Measurements from ENCODE around the gene ATP2B2. TPM values are rescaled to one million over a fixed set of nuclear protein-coding genes. Genes with fewer than 3 reads are reported as not detected.

The ATP2B2 gene
- total and polyA plus RNA-seq, 2 of the 8 experiments (the other 6 are each of a cell fraction or from before 2014, with no cell fraction given), result 0.14 to 1.2 TPM

DNA sequence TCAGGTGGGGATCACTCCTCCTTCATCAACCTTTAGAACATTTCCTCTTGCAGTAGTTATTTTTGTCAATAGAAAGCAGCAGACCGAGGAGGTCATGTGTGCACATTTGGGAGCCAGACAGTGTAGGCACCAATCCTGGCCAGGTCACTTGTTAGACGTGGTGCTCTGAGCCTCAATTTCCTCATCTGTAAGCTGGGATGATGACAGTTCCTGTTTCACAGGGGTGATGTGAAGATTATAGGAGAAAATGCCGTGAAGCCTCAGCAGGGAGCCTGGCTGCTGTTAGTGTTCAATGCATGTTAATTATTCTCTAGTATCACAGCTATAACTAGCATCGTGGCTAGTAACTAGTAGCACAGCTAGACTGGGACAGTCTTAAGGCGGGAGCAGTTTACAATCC is 64.7 kb downstream of the ATP2B2 start:
- Histone ChIP-seq H3K4me1 (replicated peaks in 1 of 4; ENCODE audit: control insufficient read depth in 3 of 4, insufficient read depth in 4 of 4, low read length in 3 of 4) (peaks cover 0 to 2% (median 0%) of the 10 kb centered on the region in 4 experiments; a peak in 2 of 7 replicates), H3K36me3 (ENCODE audit: control insufficient read depth in 2 of 4, insufficient read depth in 4 of 4, low read length in 3 of 4) (no peaks in the 10 kb centered on the region), H3K56ac (replicated peaks; ENCODE audit: insufficient read length, low read depth, low read length) (no peak overlapping the region), H3K79me2 (ENCODE audit: control insufficient read depth in 1 of 2, insufficient read depth in 2 of 2, low read length in 2 of 2) (no peaks in the 10 kb centered on the region), H2BK120ac (replicated peaks; ENCODE audit: low read depth, low read length) (no peak overlapping the region), H2BK12ac (ENCODE audit: low read depth, low read length) (no peak overlapping the region), H2BK20ac (ENCODE audit: low read length) (no peak overlapping the region), H3K79me1 (ENCODE audit: low read depth, low read length) (no peaks in the 10 kb centered on the region), H3K4me3 (ENCODE audit: extremely low read depth in 1 of 4, insufficient read depth in 2 of 4, low read depth in 3 of 4, low read length in 4 of 4) (no peak overlapping the region), H4K91ac (replicated peaks; ENCODE audit: insufficient read length, low read length) (no peak overlapping the region), H2BK15ac (ENCODE audit: low read length) (no peak overlapping the region), H3K23me2 (ENCODE audit: low read depth, low read length) (no peaks in the 10 kb centered on the region), H3K23ac (ENCODE audit: insufficient read length) (no peak overlapping the region), H4K5ac (ENCODE audit: insufficient read length, low read depth, low read length) (no peak overlapping the region), H4K20me1 (replicated peaks in 1 of 2; ENCODE audit: control insufficient read depth in 1 of 2, insufficient read depth in 2 of 2, low read length in 2 of 2) (no peaks in the 10 kb centered on the region), H4K8ac (ENCODE audit: extremely low read depth, insufficient read depth, low read length) (no peak overlapping the region), H3K9ac (replicated peaks in 1 of 4; ENCODE audit: extremely low read depth in 1 of 4, low read depth in 3 of 4, low read length in 3 of 4) (no peak overlapping the region), H3K9me3 (ENCODE audit: insufficient read depth in 2 of 2, low read depth in 1 of 2, low read length in 1 of 2) (no peaks in the 10 kb centered on the region), H3K14ac (ENCODE audit: insufficient read length) (no peak overlapping the region), H2BK5ac (ENCODE audit: low read depth, low read length) (no peak overlapping the region), H3K18ac (ENCODE audit: extremely low read depth, low read length) (no peak overlapping the region), H3K4ac (replicated peaks; ENCODE audit: insufficient read length, low read depth, low read length) (no peak overlapping the region), H3K4me2 (ENCODE audit: insufficient read depth in 1 of 2, low read depth in 2 of 2, low read length in 2 of 2) (no peak overlapping the region), H3K27ac (ENCODE audit: low read depth, low read length) (no peak overlapping the region), H2AFZ (ENCODE audit: low read length) (no peak overlapping the region), H2AK5ac (ENCODE audit: low read depth, low read length) (no peak overlapping the region), H3K27me3 (replicated peaks in 1 of 4; ENCODE audit: control insufficient read depth in 3 of 4, extremely low read depth in 1 of 4, insufficient read depth in 3 of 4, low read length in 3 of 4) (no peaks in the 10 kb centered on the region)
- FAIRE-seq (no peak), DNase-seq (ENCODE audit: low read depth in 1 of 2, low spot score in 2 of 2) (no peak)
- POLR2A ChIA-PET (ENCODE audit: partially characterized antibody), result no interaction called here
- 87% methylated on average over 5 of the region's 5 CpGs; no CpG with 5 or more reads in 1 of the 2 experiments for WGBS, 2 experiments (ENCODE audit: extremely low coverage in 1 of 2, insufficient coverage in 1 of 2, insufficient read length in 1 of 2, insufficient replicate concordance in 2 of 2, low coverage in 1 of 2, low lambda C conversion rate in 2 of 2, missing lambda C conversion rate in 1 of 2)
- CTCF ChIA-PET (ENCODE audit: partially characterized antibody), result interaction anchor here (1.0 to 1.6 kb wide), 2 partner anchors 101 to 267 kb away, joined by 3 read pairs; no protein-coding TSS in a partner anchor
- TF ChIP-seq CBX5 (IDR thresholded peaks at IDR 0.05; ENCODE audit: low read depth, low read length) (no peak), FOSL1 (IDR thresholded peaks at IDR 0.05; ENCODE audit: insufficient read depth, low read depth, low read length) (no peak), EZH2 (IDR thresholded peaks at IDR 0.05; ENCODE audit: low read depth, low read length, severe bottlenecking) (no peak), RNF2 (IDR thresholded peaks at IDR 0.05; ENCODE audit: borderline replicate concordance, low read depth, low read length, missing control alignments, poor library complexity, severe bottlenecking) (no peak), JUN (IDR thresholded peaks at IDR 0.05; ENCODE audit: low read depth, low read length) (no peak), NRF1 (IDR thresholded peaks at IDR 0.05; ENCODE audit: low read depth, low read length) (no peak), KDM5A (IDR thresholded peaks at IDR 0.05; ENCODE audit: low read length) (no peak), BACH1 (IDR thresholded peaks at IDR 0.05; ENCODE audit: low read length) (no peak), ZNF274 (IDR thresholded peaks at IDR 0.05; ENCODE audit: borderline replicate concordance, extremely low read depth, low read length) (no peak)
- TF ChIP-seq, protein P1, sequence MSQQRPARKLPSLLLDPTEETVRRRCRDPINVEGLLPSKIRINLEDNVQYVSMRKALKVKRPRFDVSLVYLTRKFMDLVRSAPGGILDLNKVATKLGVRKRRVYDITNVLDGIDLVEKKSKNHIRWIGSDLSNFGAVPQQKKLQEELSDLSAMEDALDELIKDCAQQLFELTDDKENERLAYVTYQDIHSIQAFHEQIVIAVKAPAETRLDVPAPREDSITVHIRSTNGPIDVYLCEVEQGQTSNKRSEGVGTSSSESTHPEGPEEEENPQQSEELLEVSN (IDR thresholded peaks at IDR 0.05), result no peak
- TF ChIP-seq, protein P2, sequence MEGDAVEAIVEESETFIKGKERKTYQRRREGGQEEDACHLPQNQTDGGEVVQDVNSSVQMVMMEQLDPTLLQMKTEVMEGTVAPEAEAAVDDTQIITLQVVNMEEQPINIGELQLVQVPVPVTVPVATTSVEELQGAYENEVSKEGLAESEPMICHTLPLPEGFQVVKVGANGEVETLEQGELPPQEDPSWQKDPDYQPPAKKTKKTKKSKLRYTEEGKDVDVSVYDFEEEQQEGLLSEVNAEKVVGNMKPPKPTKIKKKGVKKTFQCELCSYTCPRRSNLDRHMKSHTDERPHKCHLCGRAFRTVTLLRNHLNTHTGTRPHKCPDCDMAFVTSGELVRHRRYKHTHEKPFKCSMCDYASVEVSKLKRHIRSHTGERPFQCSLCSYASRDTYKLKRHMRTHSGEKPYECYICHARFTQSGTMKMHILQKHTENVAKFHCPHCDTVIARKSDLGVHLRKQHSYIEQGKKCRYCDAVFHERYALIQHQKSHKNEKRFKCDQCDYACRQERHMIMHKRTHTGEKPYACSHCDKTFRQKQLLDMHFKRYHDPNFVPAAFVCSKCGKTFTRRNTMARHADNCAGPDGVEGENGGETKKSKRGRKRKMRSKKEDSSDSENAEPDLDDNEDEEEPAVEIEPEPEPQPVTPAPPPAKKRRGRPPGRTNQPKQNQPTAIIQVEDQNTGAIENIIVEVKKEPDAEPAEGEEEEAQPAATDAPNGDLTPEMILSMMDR (IDR thresholded peaks at IDR 0.05; ENCODE audit: control extremely low read depth in 1 of 3, insufficient read depth in 1 of 3, low read depth in 1 of 3, low read length in 3 of 3), result no peak

Measured in H1 (cell line).